GM19043 (cell line): ENCODE measurements around the gene TJP2.
"Not testable (repeated sequence)": the region's sequence is repeated elsewhere in the genome, so short reads cannot be mapped to it uniquely, and the experiment has no call there.

ENCODE experiments used
- ATAC-seq: cut with Tn5 transposase; IDR thresholded peaks from one replicate; pipeline ENCODE4 v1.9.1; 2021; ENCODE audit warnings: low read depth; ENCODE audit not compliant: unreplicated experiment

The TJP2 gene

DNA sequence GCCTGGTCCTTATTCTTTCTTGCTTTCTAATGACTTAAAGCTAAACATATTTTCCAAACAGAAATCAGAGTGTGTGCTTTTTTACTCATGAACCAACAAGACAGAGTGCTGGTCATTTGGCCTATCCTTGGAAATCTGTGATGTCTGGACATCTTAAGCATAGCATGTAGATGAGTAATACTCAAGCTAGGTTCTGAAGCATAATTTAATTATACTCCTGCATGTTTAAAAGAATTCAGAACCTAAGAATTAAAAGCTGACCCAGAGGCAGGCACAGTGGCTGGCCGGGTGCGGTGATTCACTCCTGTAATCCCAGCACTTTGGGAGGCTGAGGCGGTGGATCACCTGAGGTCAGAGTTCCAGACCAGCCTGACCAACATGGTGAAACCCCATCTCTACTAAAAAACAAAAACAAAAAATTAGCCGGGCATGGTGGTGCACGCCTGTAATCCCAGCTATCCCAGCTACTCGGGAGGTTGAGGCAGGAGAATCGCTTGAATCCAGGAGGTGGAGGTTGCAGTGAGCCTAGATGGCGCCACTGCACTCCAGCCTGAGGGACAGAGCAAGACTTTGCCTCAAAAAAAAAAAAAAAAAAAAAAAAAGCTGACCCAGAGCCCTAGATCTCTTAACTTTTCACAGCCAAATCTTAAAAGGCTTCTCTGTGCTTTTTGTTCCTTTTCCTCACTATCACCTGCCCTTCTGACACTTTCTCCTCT, 16.2 kb upstream of the TJP2 start:
- ATAC-seq = no peak

DNA sequence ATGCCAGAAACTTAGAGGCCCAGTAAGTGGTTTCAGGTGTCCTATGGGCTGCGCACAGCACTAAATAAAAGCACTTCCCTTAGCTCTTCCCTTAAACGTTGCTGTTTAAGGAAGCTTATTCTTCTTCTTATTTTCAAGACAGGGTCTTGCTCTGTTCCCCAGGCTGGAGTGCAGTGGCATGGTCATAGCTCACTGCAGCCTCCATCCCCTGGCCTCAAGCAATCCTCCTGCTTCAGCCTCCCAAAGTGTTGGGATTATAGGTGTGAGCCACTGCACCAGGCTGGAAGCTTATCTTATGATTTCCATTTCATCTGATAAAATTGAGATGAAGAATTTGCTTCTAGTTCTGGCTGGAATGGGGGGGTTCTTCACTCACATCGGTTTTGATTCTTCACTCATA, 15.6 kb upstream of the TJP2 start:
- ATAC-seq = no peak

DNA sequence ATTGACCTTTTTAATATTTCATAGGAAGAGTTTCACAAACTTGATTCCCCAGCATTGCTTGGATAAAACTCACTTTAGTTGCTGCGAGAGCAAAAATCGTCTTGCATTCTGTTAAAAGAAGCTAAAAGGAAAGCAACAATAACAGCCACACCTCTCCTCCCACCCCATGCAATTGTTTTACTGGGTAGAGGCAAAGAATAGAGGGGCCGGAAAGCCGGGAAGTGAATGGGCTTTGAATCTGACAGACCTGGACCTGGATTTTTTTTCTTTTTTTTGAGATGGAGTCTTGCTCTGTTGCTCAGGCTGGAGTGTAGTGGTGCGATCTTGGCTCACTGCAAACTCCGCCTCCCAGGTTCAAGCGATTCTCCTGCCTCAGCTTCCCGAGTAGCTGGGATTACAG, 9.5 kb upstream of the TJP2 start:
- ATAC-seq = not testable (repeated sequence)

DNA sequence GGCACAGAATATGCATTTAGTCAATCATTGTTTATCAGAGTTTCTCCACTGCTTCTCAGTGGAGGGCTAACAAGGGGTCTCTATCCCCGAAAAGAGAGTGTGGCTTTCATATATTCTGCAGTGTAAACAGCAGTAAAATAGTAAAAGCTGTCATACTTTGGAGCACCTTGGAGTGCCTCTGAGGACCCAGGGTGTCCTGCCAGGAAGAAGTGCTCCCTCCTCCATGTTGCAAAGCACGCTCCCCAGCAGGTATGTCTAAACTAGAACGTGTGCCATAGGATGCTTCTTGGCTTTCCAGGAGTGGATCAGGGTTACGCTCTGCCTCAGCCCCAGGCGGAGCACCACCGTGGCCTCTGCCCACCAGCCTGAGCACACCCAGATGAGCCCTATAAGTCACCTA, 8.5 kb upstream of the TJP2 start:
- no peak for ATAC-seq

DNA sequence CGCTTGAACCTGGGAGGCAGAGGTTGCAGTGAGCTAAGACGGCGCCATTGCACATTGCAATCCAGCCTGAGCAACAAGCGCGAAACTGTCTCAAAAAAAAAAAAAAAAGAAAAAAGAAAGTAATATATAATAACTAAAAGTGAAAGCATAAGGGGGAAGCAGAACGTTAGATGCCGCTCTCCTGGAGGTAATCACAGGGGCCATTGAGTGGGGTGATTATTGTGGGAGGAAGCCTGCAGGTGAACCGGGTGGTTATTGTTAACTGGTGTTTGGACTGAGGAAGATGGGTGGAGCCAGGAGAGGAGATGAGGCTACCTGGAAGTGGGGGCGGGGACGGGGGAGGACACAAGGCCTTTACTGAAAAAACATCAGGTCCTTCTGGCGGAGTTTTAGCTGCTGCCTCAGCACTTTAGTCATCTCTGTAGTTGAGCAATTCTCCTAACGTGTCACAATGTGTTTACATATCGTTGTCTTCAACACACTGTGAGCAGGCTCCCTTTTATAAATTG, 5.3 kb upstream of the TJP2 start:
- ATAC-seq = peak; percentile 39

DNA sequence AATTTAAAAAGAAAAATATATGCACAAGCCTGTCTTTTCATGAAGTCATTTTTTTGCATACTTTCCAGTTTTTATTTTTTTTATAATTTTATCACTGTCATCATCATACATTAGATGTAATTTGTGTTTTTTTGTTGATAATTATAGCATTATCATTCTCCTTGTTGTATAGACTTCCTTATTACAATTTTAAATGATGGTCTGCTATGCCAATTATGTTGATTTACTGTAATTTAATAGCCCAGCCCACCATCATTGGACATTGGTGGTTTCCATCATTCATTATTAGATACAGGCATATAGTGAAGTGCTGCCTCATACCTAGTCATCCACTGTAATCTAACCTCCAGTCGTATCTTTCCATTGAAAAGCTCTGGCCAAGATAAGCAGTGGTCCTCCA, 3.8 kb upstream of the TJP2 start:
- ATAC-seq = no peak

DNA sequence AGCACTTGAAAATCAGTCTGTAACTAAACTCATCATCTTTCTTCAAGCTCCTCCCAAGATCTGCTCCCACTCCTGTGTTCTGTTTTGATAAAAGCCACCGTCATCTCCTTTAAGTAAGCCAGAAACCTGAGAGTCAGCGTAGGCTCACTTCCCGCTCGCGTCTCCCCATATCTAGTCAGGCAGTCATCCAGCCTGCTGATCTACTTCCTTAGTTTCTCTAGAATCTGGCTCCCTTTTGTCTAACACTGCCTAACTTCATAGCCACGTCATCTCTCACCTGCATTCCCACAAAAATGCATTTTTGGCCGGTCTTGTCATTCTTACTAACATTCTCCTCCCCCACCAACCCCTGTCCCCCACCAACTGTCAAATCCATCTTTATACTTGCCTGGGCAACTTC, 3.0 kb upstream of the TJP2 start:
- ATAC-seq = no peak

DNA sequence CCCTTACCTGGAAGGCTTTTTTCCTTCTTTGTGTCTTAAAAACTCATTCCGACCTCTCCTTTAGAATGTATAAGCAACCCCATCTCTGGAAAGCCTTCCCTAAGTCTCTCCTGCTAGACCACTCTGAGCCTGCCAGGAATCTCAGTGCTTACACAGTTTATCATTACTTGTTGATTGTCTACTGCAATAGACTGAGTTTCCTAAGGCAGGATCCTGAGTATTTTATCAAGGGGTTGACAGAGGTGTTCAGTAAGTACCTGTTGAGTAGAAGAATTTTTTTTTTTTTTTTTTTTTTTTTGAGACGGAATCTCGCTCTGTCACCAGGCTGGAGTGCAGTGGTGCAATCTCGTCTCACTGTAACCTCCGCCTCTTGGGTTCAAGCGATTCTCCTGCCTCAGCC, 2.6 kb upstream of the TJP2 start:
- ATAC-seq = no peak

DNA sequence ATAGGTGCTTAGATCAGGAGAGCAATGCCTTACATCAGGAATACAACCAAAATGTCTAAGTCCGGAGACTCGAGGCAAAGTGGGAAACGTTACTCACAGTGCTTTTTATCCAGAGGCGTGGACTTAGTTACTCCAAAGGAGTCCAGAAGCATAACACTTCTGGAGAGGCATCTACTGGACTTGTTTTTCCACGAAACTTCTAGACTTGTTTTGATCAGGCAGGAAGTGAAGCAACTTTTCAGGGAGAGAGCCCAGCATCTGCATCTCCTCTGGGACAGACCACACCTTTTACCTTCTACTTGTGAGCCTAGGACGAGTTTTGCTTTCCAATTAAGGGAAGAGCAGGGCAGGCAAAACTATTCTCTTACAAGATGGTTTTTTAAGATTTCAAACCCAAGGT, 1.2 kb upstream of the TJP2 start:
- ATAC-seq = no peak

DNA sequence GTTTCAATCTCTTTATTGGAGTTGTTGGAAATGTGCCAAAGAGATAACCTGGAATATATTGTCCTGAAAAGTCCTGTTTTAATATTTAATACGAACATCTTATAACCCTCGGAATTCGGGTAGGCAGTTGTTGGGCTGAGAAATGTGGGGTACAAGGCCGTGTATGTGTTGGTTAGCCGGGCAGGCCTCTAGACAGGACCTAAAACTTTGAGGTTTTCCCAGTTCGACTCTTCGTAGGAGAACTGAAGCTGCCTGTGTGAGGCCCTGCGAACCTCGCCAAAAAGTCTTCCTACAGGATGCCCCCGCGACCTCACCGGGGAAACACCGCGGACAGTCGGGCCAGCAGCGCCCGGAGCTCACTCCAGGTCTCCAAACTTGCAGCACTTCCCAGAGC, 583 bp upstream of the TJP2 start:
- peak; percentile 16 for ATAC-seq

DNA sequence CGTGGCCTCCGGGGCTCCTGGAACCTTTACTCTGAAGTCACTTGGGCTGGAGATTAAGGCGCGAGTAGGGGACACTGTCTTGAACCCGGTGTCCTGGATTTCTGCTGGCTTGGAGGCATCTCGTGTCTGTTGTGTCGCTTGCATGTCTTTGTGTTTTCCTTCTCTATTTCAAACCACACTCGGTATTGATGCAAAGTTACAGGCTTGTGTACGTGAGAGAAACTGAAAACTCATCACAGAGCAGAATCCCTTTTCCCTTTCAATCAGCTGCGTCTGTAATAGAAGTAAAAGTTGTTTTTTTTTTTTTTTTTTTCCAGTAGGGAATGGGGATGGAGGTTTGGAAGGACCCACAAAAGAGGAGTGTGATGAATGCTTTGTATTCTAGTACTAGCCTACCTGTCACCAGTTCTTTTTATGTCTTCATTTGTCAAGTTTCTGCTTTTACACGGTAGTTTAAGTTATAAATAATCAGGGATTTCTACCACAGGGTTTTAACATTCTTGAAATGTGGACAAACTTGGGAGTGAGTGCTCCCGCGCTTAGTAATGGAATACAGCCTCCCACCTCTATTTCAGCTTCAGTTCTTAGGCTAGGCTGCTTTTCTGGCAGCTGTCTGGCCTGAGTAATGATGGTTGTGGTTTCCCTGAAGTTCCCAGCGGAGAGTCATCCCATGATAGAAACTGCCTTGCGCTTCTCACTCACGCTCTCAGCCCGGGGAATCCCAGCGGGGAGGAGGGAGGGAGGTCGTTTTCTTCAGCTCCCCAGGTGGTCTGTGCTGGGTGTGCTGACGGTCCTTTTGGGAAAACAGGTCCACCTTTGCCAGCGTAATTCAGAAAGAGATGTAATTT, 763 bp downstream of the TJP2 start:
- ATAC-seq = peak; percentile 36

DNA sequence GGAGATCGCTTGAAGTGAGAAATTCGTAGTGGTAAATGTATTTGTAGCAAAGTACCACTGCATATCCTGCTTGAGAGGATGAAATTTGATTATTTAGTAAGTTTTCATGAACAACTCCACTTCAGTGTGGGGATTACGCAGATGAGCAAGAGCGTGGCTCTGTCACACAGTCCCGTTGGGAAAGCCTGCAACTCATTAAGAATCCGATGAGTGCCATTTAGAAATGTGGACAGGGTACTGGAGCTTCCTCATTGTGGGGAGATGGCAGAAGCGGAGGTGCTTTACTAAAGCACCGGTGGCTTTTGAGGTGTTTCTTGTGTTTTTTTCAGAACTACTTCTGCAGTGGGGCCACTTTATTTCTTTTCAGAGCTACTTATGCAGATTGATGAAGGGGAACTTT, 1.4 kb downstream of the TJP2 start:
- ATAC-seq = peak; percentile 17

DNA sequence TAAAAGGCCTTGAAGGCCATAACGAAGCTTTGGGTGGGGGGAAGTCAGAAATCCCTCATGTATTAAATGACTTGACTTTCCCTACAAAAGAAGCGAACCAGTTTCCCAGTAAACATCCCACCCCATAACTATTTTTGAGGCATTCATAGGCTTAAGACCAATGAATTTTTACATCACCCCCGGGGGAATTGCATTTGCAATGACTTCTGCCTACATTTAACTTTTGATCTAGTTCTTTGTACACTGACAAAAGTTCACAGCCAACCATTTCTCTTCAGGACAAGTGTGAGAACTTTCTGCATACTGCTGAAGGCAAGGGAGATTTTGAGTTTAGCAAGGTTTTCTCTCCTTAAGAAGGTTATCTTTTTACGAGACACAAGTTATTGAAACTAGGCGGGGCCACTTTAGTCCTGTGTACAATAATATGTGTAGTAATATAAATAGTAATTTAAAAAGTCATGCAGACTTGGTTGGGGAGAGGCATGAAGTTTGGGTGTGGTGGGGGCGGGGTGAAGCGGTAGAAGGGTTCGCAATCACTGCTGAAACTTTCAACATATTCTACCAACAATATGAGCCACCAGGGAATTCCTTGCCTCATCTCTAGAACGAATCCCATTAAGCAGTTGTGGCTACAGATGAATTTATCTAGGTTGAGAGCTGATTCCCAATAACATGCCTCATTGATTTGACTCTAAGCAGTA, 2.5 kb downstream of the TJP2 start:
- no peak for ATAC-seq

DNA sequence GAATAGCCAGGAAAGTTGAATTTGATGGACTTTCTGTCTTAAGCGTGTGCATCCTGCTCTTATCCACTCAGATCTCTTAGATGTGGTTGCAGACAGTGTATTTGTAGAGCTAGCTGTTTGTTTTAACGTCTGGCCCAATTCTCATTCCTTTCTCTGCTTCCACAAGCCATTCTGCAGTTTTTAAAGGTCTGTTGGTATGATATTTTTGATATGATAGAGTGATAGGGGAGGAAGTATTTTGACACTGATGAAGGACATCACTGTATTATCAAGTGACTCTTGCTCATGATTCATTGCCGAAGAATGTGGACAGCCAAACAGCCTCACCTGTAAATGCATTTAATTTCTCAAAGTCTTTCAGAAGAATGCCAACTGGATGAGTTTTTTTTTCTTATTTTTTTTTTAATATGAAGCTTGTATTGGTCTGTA, 4.5 kb downstream of the TJP2 start:
- ATAC-seq = no peak

DNA sequence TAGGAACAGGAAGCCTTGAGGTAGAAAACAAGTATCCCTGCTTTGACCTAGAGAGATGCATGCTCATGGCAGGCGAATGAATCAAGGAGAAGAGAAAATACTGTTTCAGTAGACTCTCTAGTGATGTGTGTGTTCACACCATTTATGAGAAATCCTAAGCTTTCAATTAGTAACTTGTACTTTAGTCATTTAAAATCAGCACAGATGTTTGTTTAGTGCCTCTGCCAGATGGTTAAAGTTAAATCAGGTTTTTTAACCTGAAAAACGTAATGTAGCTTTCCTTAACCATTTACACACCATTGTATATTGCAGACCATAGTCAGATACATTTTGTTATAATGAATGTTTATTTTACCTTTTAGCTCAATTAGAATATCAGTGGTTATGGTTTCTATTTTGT, 5.0 kb downstream of the TJP2 start:
- ATAC-seq = no peak

DNA sequence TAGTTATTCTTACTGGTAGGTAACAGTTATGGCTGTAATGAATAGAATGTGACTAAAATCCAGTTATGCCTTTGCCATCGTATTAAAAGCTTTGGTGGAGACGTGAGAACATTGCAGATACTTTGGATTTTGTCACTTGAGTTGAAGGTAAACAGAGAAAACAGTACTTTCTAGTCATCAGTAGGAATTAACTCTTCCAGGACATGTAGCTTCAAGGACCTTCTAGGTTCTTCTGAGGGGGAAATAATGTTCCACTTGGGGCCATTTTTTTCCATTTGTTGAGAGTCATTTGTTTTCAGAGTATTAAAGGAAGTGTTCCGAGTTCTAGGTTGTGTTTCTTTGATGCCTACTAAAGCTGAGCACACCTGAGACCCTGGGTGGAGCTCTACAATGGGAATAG, 6.1 kb downstream of the TJP2 start:
- no peak for ATAC-seq

DNA sequence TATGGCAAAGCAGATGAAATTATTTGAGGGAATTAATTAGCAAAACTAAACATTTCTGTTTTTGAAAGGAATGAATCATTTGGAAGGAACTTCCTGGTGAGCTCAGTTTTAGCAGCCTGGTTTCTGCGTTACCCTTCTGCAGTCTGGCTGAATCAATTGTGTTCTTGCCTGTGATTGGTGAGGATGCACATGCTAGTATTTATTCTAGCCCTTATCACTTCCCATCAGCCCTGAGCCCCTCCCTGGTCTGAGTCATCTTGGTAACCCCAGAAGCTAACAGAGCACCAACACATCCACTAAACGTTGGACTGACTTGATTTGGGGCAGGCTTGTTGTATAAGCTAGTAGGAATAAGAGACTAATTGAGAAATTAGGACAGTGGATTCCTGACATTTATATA, 6.6 kb downstream of the TJP2 start:
- no peak for ATAC-seq

DNA sequence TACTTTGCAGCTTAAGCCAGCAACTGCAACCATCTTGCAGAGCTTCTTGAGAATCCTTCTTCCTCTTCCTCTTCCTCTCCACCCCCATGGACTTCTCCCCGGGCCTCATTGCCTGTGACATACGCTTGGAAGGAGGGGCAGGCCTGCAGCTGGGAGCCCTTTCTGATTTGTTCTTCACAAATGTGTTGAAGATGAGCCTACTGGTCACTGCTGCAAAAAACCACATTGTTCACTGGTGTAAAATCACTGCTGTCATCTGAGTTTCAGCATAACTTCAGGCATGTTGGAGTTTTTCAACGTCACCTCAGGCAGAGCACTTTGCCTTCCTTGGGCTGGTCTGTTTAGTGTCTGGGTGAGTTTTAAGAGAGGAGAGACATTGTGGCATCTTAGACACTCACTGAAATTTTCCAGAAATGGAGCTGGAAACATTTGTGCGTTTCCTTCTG, 7.9 kb downstream of the TJP2 start:
- no peak for ATAC-seq

DNA sequence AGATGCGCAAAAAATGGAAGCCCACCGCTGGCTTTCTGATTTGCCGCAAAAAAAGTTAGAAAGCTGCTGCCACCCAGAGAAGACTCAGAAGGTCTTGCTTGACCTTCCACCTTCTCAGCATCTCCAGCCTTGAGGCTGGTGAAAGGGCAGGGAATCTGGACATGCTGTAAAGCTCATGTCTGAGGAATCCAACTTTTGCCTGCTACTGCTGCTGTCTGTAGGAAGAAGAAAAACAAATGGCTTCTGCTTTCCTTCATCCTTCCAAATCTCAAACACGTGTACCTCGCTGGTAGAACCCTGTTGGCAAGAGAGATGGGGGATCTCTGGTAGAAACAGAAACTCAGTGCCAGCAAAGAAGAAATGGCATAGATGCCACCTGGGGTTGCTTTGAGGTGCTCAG, 10.2 kb downstream of the TJP2 start:
- no peak for ATAC-seq

DNA sequence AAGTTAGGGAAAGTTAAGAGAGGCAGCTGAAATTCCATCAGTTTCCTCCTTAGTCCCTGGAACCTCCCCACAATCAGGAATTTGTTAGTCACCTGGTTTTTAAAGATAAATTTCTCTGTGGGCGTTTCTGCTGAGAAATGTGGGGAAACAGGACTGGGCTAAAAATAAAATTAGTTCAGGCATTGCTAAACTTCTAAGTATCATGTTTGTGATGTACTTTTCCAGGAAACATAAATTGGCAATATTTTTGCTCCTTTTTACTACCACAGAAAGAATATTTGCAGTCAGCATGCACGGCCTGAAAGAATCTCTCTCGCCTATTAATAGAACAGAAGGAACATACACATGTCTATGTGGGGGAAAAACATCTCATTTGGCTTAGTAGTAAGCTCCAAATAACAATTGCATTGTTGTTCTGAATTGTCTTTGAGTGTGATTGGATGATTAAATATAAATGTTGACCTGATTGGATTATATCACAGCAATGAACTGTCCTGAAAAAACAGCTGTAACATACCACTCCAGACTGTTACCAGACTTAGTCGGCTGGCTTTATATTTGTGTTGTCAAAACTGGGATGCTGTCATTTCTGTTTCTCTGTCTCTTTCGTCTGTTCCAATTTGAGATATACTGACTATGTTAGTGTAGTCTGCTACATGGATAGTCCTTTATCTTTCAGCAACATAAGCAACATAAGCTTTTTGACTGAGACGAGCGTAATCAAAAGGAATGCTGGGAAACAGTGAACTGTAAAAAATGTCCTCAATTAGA, 12.9 kb downstream of the TJP2 start:
- no peak for ATAC-seq

DNA sequence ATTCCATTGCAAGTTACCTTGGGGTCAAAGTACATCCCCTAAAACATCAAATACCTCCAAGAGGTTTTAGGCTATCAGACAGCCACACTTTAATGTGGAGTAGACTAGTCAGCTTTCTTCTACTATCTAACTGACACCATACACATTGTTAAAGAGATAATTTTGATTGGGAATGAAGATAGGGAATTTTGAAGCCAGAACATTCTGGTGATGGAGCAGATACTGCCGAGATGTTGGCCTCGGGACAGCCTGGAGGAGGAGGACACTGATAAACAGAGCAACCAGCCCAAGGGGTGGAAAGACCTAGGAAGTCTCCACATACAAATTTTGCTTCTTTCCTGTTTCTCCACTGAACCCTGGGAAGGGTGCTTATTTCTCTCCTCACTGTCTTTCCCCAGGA, 14.9 kb downstream of the TJP2 start:
- ATAC-seq = no peak
